HG03521 (cell line): ENCODE results near the gene PPP1R2B.

Experiments used
- ATAC-seq: cut with Tn5 transposase; IDR thresholded peaks from one replicate; pipeline ENCODE4 v1.9.1; 2021; ENCODE audit warnings: mild to moderate bottlenecking, moderate library complexity; ENCODE audit not compliant: unreplicated experiment

Gene PPP1R2B

GRCh38 chr5:156871212-156871611, 21.1 kb downstream of the PPP1R2B start:
- no peak for ATAC-seq

- ATAC-seq = peak; percentile 85
Observed at GRCh38 chr5:156879665-156880285, 29.7 kb downstream of the PPP1R2B start.

DNA sequence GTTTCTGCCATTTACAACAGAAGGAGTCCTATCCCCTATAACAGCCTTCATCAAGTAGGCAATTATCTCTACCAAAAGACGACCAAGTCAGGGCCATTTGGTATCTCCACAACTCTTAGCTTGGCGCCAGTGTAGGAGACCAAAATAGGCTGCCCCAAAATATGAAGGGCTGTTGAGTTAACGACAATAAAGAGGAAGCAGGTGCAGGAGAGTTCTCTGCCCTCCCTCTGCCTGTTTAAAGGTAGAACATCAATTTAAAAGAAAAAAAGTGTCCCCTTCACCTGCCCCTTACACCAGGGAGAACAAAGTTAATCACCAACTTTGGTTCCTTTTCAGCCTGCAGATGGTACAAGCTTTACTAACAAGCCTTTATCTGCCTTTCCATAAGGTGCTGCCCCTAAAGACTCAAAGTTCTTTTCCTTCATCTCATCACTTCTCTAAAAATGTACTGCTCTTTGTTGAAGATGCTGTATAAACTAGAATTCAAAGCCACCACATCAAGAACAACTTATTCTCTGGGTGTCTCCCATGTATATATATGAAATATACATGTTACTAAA, 33.3 kb downstream of the PPP1R2B start:
- ATAC-seq = no peak

GRCh38 chr5:156888520-156888919, 38.4 kb downstream of the PPP1R2B start:
- no peak for ATAC-seq

- ATAC-seq = no peak
Observed at GRCh38 chr5:156892223-156892622, 42.1 kb downstream of the PPP1R2B start.

- no peak for ATAC-seq
Observed at GRCh38 chr5:156892864-156893263, 42.8 kb downstream of the PPP1R2B start.

DNA sequence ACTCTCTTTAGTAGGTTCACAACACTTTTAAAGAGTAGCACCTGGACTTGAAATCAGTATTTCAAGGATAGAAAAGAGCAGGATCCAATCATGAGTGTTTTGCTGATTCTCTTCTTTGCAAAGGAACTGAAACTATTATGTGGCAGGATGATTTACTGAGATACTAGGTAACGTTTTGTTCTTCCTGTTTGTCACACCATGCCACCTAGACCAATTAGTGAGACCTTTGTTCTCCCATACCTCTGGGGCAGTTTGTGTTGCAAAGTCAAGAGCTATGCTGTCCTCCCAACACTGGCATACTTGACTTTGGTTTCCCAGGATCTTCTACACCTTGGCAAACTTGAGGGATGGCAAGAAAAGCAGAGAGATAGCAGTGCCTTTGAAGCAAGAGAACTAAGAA, 43.4 kb downstream of the PPP1R2B start:
- ATAC-seq = peak; percentile 46

GRCh38 chr5:156896546-156896945, 46.5 kb downstream of the PPP1R2B start:
- ATAC-seq = no peak
